HG03175 (cell line): ENCODE results near the gene TBC1D20.
"Not testable (repeated sequence)": the region's sequence is repeated elsewhere in the genome, so short reads cannot be mapped to it uniquely, and the experiment has no call there.

Source experiments
- ATAC-seq: cut with Tn5 transposase; IDR thresholded peaks from one replicate; pipeline ENCODE4 v1.9.1; 2021; ENCODE audit warnings: mild to moderate bottlenecking, moderate library complexity; ENCODE audit not compliant: unreplicated experiment

Gene TBC1D20

DNA sequence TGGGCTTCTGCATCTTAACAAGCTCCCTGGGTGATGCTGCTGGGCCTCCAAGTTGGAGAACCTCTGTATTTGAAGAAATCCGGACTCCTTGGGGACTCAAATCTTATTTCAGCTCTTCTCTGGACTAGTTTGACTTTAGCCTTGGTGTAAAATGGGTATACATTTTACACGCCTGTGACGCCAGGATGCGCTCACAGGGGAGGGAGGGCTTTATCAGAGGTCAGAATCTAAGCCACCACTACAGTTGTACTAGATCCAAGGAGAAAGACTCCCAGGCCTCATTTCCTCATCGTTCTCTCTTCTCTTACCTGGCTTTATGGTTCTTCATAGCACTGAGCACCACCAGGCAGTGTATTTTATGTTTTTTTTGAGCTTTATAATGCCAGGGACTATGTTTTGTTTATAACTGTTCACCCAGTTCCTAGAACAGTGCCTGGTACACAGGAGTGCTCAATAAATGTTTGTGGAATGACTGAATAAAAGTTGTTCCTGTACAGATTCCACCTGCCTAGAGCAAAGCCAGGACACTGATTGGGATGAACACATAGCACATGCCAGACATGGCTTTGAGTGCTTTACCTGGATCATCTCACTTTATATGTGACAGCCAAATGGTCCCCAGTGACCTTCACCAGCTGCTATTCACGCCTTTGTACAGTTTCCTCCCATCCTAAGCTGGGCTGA lies 59.3 kb downstream of the TBC1D20 start:
- no peak for ATAC-seq

DNA sequence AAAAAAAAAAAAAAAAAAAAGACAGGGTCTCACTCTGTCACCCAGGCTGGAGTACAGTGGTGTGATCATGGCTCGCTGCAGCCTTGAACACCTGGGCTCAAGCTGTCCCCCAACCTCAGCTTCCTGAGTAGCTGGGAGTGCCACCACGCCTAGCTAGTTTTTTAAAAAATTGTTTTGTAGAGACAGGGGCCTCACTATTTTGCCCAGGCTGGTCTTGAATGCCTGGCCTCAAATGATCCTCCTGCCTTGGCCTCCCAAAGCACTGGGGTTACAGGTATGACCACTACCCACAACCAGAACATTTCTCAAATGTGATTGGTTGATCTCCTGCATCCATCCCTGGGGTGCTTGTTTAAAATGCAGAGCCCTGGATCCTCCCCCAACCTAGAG lies 59.8 kb downstream of the TBC1D20 start:
- ATAC-seq, result no peak

DNA sequence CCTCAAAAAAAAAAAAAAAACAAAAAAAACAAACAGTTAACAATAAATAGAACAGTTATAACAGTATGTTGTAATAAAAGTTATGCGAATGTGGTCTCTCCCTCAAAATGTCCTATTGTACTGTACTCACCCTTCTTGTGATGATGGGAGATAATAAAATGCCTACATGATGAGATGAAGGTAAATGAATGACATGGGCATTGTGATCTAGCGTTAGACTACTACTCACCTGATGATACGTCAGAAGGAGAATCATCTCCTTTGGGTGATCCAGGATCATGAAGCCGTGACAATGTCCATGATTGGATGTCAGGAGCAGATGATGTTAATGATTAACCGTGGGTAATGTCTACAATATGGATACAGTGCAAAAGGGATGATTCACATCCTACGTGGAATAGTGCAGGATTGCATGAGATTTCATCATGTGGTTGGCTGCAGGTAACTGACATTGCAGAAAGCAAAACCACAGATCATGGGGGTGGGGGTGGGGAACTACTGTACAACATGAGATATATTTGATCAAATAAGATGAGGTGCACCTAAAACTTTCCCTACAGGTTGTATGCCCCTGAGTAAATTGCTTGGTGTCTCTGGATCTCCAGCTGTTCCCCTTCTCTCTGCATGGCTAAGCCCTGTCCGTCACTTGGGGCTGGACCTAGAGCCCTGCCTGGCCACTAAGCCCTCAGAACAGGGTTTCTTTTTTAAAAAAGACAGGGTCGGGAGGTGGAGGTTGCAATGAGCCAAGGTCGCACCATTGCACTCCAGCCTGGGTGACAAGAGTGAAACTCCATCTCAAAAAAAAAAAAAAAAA lies 60.4 kb downstream of the TBC1D20 start:
- no peak for ATAC-seq

DNA sequence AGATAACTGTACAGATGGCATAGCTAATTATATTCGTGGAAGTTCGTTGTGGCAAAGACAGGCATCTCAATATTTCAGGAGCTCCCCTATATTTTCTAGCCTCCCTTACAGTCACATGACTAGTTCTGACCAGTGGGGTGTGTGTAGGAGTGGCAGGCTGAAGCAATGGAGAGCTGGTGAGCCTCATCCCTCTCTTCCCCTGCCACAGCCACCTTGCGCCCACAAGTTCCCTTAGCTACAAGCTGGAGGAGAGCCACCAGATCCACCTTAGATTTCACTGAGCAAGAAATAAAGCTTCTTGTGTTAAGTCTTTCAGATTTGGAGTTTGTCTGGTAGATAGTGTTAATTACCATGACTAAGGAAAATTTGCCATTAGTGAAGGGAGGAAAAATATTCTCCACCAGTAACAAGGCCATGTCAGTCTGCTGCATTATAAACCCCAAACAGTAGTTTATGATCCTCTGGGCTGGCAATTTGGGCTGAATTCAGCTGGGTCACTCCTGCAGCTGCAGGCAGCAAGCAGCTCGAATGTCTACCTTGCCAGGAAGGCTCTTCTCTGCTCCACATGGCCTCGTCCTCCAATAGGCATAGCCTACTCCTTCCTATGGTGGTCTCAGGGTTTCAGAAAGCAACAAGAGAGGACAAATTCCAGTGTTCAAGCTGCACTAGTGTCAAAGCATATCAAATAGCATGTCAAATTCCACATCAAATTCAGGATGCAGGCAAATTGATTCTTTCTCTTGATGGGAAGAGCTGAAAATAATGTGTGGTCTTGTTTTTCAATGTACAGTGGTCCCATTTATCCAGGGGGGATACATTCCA lies 61.7 kb downstream of the TBC1D20 start:
- ATAC-seq, result no peak

DNA sequence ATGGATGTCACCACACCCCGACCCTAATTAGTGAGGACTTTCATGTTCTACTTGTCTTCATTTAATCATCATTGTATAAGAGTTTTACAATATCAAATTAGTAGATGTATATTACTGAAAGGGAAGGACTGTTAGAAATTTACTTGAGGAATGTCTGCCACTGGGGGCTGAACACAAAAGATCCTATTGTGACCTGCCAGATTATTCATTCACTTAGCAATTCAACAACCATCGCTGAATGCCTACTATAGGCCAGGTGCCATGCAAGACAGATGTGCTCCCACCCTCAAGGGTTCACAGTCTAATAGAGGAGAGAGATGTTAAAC lies 62.2 kb downstream of the TBC1D20 start:
- ATAC-seq, result no peak

DNA sequence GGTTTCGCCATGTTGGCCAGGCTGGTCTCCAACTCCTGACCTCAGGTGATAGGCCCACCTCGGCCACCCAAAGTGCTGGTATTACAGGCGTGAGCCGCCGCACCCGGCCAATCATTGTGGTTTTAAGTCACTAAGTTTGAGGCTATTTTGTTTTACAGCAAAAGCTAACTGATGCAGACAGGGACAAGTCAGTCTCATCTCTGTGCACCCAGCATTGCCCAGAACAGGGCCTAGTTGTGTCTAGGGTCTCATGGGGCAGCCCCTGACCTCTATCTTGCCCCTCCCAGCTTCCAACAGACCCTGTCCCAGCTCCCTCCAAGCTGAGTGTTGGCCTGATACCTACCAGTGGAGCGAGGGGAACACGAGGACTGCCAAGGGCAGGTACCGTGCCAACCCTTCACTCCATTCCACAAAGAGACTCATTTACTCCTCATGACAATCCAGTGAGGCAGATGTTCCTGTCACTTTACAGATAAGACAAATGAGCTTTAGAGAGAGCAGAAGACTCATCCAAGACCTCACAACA lies 63.1 kb downstream of the TBC1D20 start:
- ATAC-seq, result no peak

DNA sequence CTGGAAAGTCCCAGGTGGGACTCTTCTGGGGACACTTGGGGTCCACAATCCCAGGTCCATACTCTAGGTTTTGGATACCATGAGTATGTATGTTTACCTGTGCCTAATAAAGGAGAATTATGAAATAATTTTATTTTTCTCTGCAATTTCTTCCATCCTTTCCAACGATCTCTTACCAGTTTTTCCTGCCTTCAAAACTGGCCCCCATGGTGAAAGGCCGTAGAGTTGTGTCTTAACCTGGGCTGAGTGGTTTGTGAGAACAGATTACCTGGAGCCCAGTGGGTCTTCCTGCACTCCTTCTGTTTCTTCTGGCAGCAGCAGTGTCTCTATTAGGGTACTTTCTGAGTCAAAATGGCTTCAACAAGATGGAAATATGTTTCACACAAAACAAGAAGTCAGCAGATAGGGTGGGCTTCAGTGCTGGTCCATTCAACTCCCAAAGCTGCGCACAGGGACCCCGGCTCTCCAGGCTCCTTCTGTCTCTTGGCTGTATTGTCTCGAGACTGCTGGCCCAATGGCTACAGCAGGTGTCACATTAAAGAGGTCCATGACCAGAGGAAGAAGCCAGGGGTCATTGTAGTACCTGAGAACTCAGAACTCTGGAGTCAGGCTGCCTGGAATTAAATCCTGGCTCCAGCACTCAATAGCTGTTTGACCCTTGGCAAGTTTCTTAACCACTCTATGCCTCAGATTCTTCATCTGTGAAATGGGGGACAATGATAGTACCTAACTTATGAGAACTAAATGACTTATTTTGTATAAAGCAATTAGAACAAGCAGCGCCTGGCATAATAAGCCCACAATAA lies 64.7 kb downstream of the TBC1D20 start:
- ATAC-seq, result no peak

DNA sequence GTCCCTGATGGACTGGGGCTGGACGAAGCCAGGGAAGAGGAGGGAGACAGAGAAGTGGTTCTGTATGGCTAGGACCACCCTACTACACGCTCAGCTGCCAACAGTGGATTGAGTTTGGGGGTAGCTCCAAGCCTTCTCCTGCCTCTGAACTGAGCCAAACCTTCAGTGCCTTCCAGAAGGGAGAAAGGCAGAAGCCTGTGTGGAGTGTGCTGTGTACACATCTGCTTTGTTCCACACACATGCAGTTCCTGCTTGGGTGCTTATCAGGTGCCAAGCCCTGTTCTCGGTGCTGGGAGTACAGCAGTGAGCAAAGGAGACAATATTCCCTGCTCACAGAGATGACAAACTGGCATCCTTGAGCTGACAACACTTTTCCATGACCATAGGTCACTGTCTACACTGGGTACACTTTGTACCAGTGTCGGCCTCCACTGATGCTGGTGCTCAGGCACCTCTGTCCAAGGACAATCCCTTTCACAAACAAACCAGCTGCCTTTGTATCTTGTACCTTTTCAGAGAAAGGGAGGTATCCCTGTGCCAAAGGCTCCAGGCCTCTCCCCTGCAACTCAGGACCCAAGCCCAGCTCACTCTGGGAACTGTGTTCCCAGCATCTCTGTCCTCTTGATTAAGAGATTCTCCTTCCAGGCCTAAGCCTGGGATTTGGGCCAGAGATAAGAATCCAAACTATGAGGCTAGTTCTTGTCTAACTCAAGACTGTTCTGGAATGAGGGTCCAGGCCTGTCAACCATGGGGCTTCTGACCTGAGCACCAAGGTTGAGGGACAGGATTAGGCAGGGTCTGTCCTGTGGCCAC lies 65.5 kb downstream of the TBC1D20 start:
- no peak for ATAC-seq

DNA sequence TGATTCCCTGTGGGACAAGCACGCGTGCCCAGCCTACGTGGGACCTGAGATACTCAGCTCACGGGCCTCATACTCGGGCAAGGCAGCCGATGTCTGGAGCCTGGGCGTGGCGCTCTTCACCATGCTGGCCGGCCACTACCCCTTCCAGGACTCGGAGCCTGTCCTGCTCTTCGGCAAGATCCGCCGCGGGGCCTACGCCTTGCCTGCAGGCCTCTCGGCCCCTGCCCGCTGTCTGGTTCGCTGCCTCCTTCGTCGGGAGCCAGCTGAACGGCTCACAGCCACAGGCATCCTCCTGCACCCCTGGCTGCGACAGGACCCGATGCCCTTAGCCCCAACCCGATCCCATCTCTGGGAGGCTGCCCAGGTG lies 66.1 kb downstream of the TBC1D20 start:
- ATAC-seq, result no peak

DNA sequence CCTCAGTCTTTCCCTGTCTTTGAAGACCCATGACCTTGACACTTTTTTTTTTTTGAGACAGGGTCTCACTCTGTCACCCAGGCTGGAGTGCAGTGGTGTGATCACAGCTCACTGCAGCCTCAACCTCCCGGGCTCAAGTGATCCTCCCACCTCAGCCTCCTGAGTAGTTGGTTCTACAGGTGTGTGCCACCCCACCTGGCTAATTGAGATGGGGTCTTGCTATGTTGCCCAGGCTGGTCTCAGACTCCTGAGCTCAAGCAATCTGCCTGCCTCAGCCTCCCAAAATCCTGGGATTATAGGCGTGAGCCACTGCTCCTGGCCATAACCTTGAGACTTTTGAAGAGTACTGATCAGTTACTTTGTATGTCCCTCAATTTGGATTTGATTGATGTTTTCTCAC lies 69.0 kb downstream of the TBC1D20 start:
- ATAC-seq, result not testable (repeated sequence)

DNA sequence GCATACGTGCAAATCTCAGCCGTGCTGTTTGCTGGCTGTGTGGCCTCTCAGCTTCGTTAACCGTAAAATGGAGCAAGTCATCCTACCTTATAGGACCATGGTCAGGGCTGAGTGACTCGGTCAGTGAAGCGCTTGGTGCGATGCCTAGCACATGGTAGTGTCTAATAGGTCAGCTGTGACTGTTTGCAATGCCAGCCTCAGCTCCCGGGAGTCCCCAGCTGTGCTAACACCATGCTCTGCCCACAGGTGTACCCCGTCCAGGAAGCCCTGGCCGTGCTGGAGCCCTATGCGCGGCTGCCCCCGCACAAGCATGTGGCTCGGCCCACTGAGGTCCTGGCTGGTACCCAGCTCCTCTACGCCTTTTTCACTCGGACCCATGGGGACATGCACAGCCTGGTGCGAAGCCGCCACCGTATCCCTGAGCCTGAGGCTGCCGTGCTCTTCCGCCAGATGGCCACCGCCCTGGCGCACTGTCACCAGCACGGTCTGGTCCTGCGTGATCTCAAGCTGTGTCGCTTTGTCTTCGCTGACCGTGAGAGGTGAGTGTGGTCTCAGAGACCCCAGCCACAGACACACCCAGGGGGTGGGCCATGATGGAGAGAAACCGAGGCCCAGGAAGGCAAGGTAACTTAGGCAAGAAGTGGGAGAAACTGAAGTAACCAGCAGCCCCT lies 71.2 kb downstream of the TBC1D20 start:
- ATAC-seq, result no peak

DNA sequence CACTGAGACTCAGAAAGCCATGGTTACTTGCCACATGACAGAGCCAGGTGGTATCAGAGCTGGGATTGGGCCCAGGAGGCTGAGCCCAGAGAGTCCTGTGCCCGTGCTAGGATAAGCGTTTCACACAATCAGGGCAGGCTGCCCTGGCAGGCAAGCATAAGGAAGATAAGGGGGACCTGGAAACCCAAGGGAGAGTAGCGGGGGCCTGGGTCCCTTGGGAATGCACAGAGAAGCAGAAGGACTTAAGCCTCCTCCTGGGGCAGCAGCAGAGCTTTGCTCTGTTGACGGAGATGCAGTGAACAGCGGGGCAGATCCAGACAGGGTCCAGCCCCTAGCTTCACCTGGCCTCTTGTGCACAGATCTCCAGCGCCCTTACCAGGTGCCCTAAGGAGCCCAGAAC lies 73.1 kb downstream of the TBC1D20 start:
- no peak for ATAC-seq

DNA sequence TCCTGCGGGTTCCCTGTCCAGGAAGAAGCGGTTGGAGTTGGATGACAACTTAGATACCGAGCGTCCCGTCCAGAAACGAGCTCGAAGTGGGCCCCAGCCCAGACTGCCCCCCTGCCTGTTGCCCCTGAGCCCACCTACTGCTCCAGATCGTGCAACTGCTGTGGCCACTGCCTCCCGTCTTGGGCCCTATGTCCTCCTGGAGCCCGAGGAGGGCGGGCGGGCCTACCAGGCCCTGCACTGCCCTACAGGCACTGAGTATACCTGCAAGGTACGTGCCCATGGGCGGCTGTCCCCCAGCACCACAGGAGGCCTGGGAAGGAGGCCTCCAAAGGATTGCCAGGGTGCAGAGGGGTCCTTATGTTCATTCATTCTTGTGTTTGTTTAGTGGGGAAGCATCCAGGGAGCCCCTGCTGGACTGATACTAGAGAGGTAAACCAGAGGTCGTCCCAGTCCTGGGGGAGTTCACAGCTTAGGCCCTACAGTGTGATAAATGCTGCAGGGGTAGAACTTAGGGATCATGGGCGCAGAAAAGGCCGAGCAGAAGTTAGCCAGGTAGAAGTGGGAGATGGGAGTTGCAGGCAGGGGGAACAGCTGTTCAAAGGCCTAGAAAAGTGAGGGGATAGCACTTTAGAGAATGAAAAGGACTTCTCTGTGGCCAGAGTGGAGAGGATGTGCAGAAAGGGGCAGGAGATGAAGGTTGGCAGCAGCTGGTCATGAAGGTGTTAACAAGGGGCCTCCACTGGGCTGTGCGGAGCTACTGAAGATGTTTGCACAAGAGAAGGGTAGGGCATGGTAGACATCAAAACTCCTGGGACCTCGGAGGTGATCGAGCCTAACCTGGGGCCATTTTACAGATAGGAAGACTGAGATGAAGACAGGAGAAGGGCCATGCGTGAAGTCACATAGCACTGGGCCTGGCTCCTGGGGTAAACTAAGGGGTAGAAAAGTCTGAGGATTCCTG lies 74.0 kb downstream of the TBC1D20 start:
- ATAC-seq, result no peak

DNA sequence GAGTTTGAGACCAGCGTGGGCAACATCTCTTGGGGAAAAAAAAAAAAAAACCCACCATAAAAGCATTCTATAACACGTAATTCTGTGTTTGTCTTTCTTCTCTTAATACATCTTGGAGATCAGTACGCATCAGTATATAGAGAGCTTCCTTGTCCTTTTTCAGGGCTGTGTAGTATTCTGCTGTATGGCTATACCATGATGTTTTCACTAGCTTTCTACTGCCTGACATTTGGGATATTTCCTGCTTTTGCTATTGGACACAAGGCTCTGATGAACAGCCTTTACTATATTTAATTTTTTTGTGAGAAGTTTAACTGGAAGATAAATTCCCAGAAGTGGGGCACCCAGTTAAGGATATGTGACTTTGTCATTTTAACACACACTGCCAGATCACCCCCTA lies 74.8 kb downstream of the TBC1D20 start:
- no peak for ATAC-seq

DNA sequence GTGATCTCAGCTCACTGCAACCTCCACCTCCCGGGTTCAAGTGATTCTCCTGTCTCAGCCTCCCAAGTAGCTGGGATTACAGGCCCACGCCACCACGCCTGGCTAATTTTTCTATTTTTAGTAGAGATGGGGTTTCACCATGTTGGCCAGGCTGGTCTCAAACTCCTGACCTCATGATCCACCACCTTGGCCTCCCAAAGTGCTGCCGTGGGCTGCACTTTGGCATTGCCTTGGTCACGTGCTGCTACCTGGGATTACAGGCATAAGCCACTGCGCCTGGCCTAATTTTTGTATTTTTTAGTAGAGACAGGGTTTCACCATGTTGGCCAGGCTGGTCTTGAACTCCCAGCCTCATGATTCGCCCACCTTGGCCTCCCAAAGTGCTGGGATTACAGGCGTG lies 75.7 kb downstream of the TBC1D20 start:
- not testable (repeated sequence) for ATAC-seq
